Gastroesophageal sphincter (tissue), 4 donors: ENCODE results near the gene SEC11A. TPM values are rescaled to one million over a fixed set of nuclear protein-coding genes. Genes with fewer than 3 reads are reported as not detected.
A peak's percentile ranks its signal among the peaks of the same experiment; 100 is the strongest.

Experiments
- ATAC-seq: fragments of 150-250 bp; one replicate; pipeline ENCODE4 v1.9.1; 2016; ENCODE audit warnings: mild to moderate bottlenecking, moderate library complexity
- H3K27ac ChIP-seq, 4 donors: fragments of 200-600 bp; sonication (generic) in 3 of 4; 1 replicate in 3 of 4; 2 replicates in 1 of 4; pipeline ENCODE4 v1.5.1; 2016 to 2019
- H3K27me3 ChIP-seq: fragments of 200-600 bp; sonication (generic); one replicate; pipeline ENCODE4 v1.5.1; 2019
- H3K36me3 ChIP-seq, 2 donors: fragments of 200-600 bp; sonication (generic); one replicate each; pipeline ENCODE4 v1.5.1; 2019; ENCODE audit warnings: control low read depth in 1 of 2
- H3K4me1 ChIP-seq, 3 donors: fragments of 200-600 bp; sonication (generic); 1 replicate in 2 of 3; 2 replicates in 1 of 3; pipeline ENCODE4 v1.5.1; 2016 to 2019; ENCODE audit warnings: control low read depth in 2 of 3
- H3K4me3 ChIP-seq, 2 donors: fragments of 200-600 bp; sonication (generic); one replicate each; pipeline ENCODE4 v1.5.1; 2019; ENCODE audit warnings: mild to moderate bottlenecking in 1 of 2, moderate library complexity in 1 of 2
- H3K9me3 ChIP-seq, 3 donors: fragments of 200-600 bp; sonication (generic); one replicate each; pipeline ENCODE4 v1.5.1; 2017 to 2019; ENCODE audit warnings: control low read depth in 2 of 3
- EP300 ChIP-seq: sonication (generic); formaldehyde crosslinking; IDR thresholded peaks from one replicate; pipeline ENCODE4 v1.6.1; 2017; ENCODE audit warnings: antibody characterized with exemption, mild to moderate bottlenecking
- POLR2A ChIP-seq, 2 donors: fragments of 450-650 bp; IDR thresholded peaks; one replicate each; pipeline ENCODE4 v1.6.1; 2017; ENCODE audit warnings: antibody characterized with exemption in 2 of 2, mild to moderate bottlenecking in 2 of 2, moderate library complexity in 1 of 2
- POLR2AphosphoS5 ChIP-seq: sonication (generic); formaldehyde crosslinking; IDR thresholded peaks from one replicate; pipeline ENCODE4 v1.6.1; 2017; ENCODE audit warnings: antibody characterized with exemption
- WGBS, 2 donors: methylation state at CpG; one replicate each; pipeline ENCODE4 v1.1.5; 2018; ENCODE audit warnings: low coverage in 1 of 2; 5-methylcytosine and 5-hydroxymethylcytosine counted together
- total RNA-seq, 4 donors: library from RNA; depleted of rRNA; stranded (reverse); fragments of >200 nt; gene quantifications; one replicate each; pipeline ENCODE4 v1.1.0, GENCODE V29; 2016
- TF ChIP-seq, protein P1 (sequence below), 4 experiments: fragments of 200-600 bp in 2 of 4; fragments of 450-650 bp in 2 of 4; sonication (generic) in 1 of 4; IDR thresholded peaks; one replicate each; pipeline ENCODE4 v1.5.1; 2017 to 2019; ENCODE audit warnings: antibody characterized with exemption in 4 of 4, mild to moderate bottlenecking in 2 of 4, moderate library complexity in 2 of 4

The SEC11A gene
- total RNA-seq, 4 donors from 2014 or later: 63.3 to 139 (median 99.4) TPM

DNA sequence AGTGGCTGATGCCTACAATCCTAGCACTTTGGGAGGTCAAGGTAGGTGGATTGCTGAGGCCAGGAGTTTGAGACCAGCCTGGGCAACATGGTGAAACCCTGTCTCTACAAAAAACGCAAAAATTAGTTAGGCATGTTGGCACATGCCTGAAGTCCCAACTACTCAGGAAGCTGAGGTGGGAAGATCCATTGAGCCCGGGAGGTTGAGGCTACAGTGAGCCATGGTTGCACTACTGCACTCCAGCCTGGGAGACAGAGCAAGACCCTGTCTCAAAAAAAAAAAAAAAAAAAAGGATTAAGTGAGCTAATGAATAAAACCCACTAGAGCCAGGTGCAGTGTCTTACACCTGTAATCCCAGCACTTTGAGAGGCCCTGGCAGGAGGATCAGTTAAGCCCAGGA is 6.7 kb upstream of the SEC11A start:
- Histone ChIP-seq H3K27me3 (no peaks in the 10 kb centered on the region), H3K9me3 (no peaks in the 10 kb centered on the region), H3K36me3 (no peaks in the 10 kb centered on the region), H3K27ac (no peak overlapping the region), H3K4me3 (no peak overlapping the region), H3K4me1 (peaks cover 0 to 11% (median 0%) of the 10 kb centered on the region in 3 donors)
- TF ChIP-seq EP300: no peak
- TF ChIP-seq POLR2A (IDR thresholded peaks at IDR 0.05): no peak
- TF ChIP-seq, protein P1, sequence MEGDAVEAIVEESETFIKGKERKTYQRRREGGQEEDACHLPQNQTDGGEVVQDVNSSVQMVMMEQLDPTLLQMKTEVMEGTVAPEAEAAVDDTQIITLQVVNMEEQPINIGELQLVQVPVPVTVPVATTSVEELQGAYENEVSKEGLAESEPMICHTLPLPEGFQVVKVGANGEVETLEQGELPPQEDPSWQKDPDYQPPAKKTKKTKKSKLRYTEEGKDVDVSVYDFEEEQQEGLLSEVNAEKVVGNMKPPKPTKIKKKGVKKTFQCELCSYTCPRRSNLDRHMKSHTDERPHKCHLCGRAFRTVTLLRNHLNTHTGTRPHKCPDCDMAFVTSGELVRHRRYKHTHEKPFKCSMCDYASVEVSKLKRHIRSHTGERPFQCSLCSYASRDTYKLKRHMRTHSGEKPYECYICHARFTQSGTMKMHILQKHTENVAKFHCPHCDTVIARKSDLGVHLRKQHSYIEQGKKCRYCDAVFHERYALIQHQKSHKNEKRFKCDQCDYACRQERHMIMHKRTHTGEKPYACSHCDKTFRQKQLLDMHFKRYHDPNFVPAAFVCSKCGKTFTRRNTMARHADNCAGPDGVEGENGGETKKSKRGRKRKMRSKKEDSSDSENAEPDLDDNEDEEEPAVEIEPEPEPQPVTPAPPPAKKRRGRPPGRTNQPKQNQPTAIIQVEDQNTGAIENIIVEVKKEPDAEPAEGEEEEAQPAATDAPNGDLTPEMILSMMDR (IDR thresholded peaks at IDR 0.05): no peak
- TF ChIP-seq POLR2AphosphoS5: no peak
- 83 to 100% methylated on average over 1 of the region's 2 CpGs for whole genome bisulfite sequencing, 2 donors
- ATAC-seq: no peak

DNA sequence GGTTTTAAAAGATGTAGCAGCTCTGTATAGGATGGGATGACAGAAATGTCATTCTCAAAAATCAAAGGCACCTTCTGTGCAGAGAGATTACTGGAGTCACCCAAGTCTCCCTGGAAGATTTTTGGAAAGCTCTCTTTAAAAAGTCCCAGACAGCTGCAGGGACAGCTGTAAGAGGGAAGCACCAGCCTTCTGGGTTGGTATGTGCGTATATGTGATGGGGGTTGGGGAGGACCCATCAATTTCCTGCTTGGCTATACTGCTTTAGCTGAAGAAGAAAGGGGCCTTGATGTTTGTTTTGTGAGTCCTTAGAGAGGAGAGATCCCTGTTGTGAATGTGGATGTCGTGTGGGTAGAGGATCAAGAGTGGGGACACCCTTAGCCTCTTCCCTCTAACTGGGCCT is 5.4 kb upstream of the SEC11A start:
- no peak for TF ChIP-seq POLR2A (IDR thresholded peaks at IDR 0.05)
- Histone ChIP-seq H3K9me3 (no peaks in the 10 kb centered on the region), H3K36me3 (no peaks in the 10 kb centered on the region), H3K4me3 (no peak overlapping the region), H3K27me3 (no peaks in the 10 kb centered on the region), H3K4me1 (peaks cover 0 to 21% (median 0%) of the 10 kb centered on the region in 3 donors), H3K27ac (no peak overlapping the region)
- ATAC-seq: no peak
- 59 to 90% methylated on average over 2 of the region's 2 CpGs for WGBS, 2 donors

DNA sequence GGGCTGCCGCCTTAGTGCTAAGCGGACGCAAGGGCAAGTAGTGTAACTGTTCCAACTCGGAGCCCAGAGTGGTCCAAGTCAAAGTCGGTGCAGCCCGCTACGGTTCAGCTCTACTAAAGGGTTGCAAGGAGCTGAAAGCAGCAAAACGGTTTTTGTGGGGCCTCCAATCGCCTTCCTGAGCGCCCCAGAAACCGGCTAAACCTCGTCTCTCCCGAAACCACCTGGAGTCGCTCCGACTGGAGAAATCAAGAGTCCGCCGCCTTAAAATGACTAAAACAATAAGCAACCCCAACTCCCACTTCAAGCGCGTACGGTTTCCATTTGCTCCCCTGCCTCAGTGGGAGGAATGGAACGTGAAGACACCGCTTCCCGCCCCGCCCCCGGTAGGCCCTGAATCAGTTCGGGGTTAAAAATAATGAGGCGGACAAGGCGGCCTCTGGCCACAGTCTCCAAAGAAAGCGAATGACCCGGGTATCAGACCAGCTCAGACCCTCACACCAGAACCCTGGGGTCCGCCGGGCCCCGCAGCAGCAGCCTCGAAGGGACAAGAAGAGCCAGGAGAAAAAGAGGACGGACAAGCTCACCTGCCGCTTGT is 401 bp downstream of the SEC11A start:
- H3K9me3 ChIP-seq: no peaks in the 10 kb centered on the region
- H3K36me3 ChIP-seq: peaks cover 0 to 10% of the 10 kb centered on the region in 2 donors
- H3K27ac ChIP-seq: peak overlapping the region; percentile 60 to 97 (median 94)
- peak overlapping the region; percentile 71 to 89 for H3K4me3 ChIP-seq
- 1% methylated on average over 13 of the region's 36 CpGs; no CpG with 5 or more reads in 1 of the 2 donors for WGBS, 2 donors
- TF ChIP-seq, protein P1 (IDR thresholded peaks at IDR 0.05): no peak
- no peak for TF ChIP-seq POLR2AphosphoS5
- H3K4me1 ChIP-seq: peaks cover 0 to 38% (median 4%) of the 10 kb centered on the region in 3 donors
- H3K27me3 ChIP-seq: no peaks in the 10 kb centered on the region
- ATAC-seq: peak; percentile 1

DNA sequence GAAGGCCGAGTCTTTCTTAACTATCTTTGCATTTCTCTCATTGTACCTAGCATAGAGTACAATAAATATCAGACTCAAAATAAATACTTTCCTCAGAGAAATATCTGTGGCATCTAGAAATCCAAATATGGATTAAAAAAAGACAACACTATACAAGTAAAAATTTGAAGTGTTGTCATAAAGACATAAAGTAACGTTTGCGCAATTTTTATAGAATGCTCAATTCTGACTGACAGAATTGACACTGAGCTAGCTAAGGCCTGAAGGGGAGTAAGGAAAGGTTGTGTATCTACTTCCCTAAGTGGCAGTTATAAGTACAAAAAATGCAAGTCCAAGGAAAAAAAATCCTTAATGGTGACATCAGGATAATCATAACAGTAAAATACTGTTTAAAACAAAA is 1.1 kb downstream of the SEC11A start:
- Histone ChIP-seq H3K27me3 (no peaks in the 10 kb centered on the region), H3K4me1 (peaks cover 0 to 38% (median 4%) of the 10 kb centered on the region in 3 donors), H3K9me3 (no peaks in the 10 kb centered on the region), H3K4me3 (peak overlapping the region; percentile 71 to 89), H3K27ac (peak overlapping the region in 2 of 4 donors; percentile 93 to 96), H3K36me3 (peaks cover 0 to 17% of the 10 kb centered on the region in 2 donors)
- no peak for ATAC-seq
- WGBS, 2 donors: 54 to 58% methylated on average over 3 of the region's 3 CpGs
- TF ChIP-seq EP300 (no peak), POLR2A (IDR thresholded peaks at IDR 0.05) (no peak)

DNA sequence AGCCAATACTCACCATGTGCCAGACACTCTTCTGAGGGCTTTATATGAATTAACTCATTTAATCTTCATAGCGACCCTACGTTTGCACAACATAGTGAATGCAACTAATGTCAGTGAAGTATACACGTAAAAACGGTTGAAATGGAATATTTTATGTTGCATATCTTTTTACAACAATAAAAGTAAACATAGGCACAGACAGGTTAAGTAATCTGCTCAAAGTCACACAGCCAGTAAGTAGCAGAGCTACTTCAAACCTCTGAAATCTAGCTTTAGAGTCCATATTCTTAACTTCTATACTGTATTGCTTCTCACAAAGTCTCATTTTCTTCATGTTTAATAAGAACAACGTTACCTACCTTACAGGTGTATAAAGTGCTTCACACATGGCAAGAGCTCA is 1.6 kb downstream of the SEC11A start:
- TF ChIP-seq POLR2A (IDR thresholded peaks at IDR 0.05) (no peak), POLR2AphosphoS5 (no peak), EP300 (no peak)
- TF ChIP-seq, protein P1 (IDR thresholded peaks at IDR 0.05): no peak
- no peak for ATAC-seq
- H3K9me3 ChIP-seq: no peaks in the 10 kb centered on the region
- H3K27ac ChIP-seq: no peak overlapping the region
- H3K4me3 ChIP-seq: peak overlapping the region in 1 of 2 donors; percentile 71
- peaks cover 0 to 38% (median 4%) of the 10 kb centered on the region in 3 donors for H3K4me1 ChIP-seq
- H3K27me3 ChIP-seq: no peaks in the 10 kb centered on the region
- peaks cover 0 to 22% of the 10 kb centered on the region in 2 donors for H3K36me3 ChIP-seq
- WGBS, 2 donors: 72 to 73% methylated on average over 4 to 5 of the region's 5 CpGs

DNA sequence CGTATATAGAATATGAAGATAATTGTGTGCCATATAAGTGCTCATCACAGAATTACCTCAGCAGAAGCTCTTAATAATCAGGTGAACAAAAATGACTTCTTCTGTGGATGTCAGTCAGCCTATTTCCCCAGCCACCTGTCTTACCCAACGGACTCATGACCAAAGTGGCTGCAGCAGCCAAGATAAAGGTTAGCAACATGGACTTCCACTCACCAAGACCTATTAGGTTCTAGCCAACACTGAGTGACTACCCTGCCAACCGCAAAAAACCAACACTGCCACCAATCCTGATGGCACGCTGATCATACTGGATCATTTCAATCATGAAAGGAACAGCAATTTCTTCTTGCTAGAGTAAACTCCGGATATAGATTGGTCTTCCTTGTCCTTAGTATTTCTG is 12.1 kb downstream of the SEC11A start:
- H3K27ac ChIP-seq: no peak overlapping the region
- no peak for ATAC-seq

More for the DNA sequence above, 12.1 kb downstream of the SEC11A start:
- Histone ChIP-seq H3K4me1 (peaks cover 3 to 46% (median 7%) of the 10 kb centered on the region in 3 donors), H3K4me3 (no peak overlapping the region), H3K9me3 (no peaks in the 10 kb centered on the region), H3K36me3 (no peaks in the 10 kb centered on the region), H3K27me3 (no peaks in the 10 kb centered on the region)
- TF ChIP-seq POLR2A (IDR thresholded peaks at IDR 0.05) (no peak), POLR2AphosphoS5 (no peak), EP300 (no peak)
- TF ChIP-seq, protein P1 (IDR thresholded peaks at IDR 0.05): no peak
- 88 to 93% methylated on average over 4 of the region's 5 CpGs for WGBS, 2 donors
